HCT116 (cell line): ENCODE measurements around the gene SPEN. TPM values are rescaled to one million over a fixed set of nuclear protein-coding genes. Genes with fewer than 3 reads are reported as not detected.
"Not testable (repeated sequence)": the region's sequence is repeated elsewhere in the genome, so short reads cannot be mapped to it uniquely, and the experiment has no call there.

Source experiments
- ATAC-seq: fragments of 200-7000 bp; cut with Tn5 transposase; 2 replicates; pipeline ENCODE4 v1.9.1; 2020; ENCODE audit warnings: mild to moderate bottlenecking, moderate library complexity
- BruUV-seq: library from RNA; stranded (reverse); fragments of 400-500 nt; replicated peaks from 2 replicates; lab custom pipeline; 2021; lab: Mats Ljungman, UMichigan
- CTCF ChIA-PET: fragments of 300-600 bp; sonication (Branson Sonifier 250); formaldehyde crosslinking; loops from one replicate; lab custom pipeline; 2021; ENCODE audit warnings: antibody characterized with exemption; lab: Charles Lee
- POLR2A ChIA-PET: fragments of 300-600, 350-600 bp; sonication (Branson Sonifier 250); formaldehyde crosslinking; loops from one replicate; lab custom pipeline; 2021; ENCODE audit warnings: antibody characterized with exemption; lab: Charles Lee
- RAD21 ChIA-PET, 2 experiments: fragments of 300-600 bp; sonication (Branson Sonifier 250); formaldehyde crosslinking; loops; one replicate each; lab custom pipeline; 2023; ENCODE audit warnings: low total read pairs in 2 of 2; ENCODE audit not compliant: uncharacterized antibody in 2 of 2, unreplicated experiment in 2 of 2, low non-redundant PET in 1 of 2; lab: Charles Lee
- DNase-seq: peaks from one replicate; pipeline ENCODE4 v3.0.0-alpha.2; 2010; ENCODE audit warnings: low read depth, low spot score
- H2AFZ ChIP-seq: fragments of 200-600 bp; shearing (Covaris generic), sonication (generic); 2 replicates; pipeline ENCODE4 v1.6.1; 2017; ENCODE audit warnings: low read depth, mixed run types, mixed read lengths, antibody characterized with exemption, low read length; ENCODE audit not compliant: poor library complexity, severe bottlenecking
- H3K27ac ChIP-seq: 2 replicates; pipeline ENCODE4 v1.5.1; 2012; ENCODE audit warnings: low read depth, low read length
- H3K27me3 ChIP-seq: fragments of 200-600 bp; sonication (generic); 2 replicates; pipeline ENCODE4 v1.6.1; 2016; ENCODE audit warnings: mixed run types, low read length, mixed read lengths; ENCODE audit not compliant: insufficient read depth
- H3K36me3 ChIP-seq, 2 experiments: fragments of 200-500 bp in 1 of 2; fragments of 200-600 bp in 1 of 2; sonication (Bioruptor generic) in 1 of 2; sonication (generic) in 1 of 2; 2 replicates each; pipeline versions ENCODE4 v1.5.1 to v1.6.1; 2014 to 2016; ENCODE audit warnings: low read length in 2 of 2, inconsistent platforms in 1 of 2, mixed read lengths in 1 of 2, mixed run types in 1 of 2; ENCODE audit not compliant: insufficient read depth in 2 of 2, control insufficient read depth in 1 of 2
- H3K4me1 ChIP-seq, 2 experiments: fragments of 200-600 bp in 1 of 2; sonication (generic) in 1 of 2; 2 replicates each; pipeline versions ENCODE4 v1.5.1 to v1.6.1; 2012 to 2017; ENCODE audit warnings: low read length in 2 of 2, inconsistent platforms in 1 of 2, mild to moderate bottlenecking in 1 of 2, mixed read lengths in 1 of 2, mixed run types in 1 of 2, moderate library complexity in 1 of 2; ENCODE audit not compliant: insufficient read depth in 2 of 2, control insufficient read depth in 1 of 2
- H3K4me2 ChIP-seq: fragments of 200-600 bp; sonication (generic); 2 replicates; pipeline ENCODE4 v1.6.1; 2017; ENCODE audit warnings: mixed run types, low read length, mixed read lengths
- H3K4me3 ChIP-seq, 2 experiments: fragments of 200-600 bp in 1 of 2; sonication (generic) in 1 of 2; replicated peaks in 1 of 2; 2 replicates each; pipeline ENCODE4 v1.5.1; 2011 to 2016; ENCODE audit warnings: low read length in 2 of 2, control low read depth in 1 of 2, low read depth in 1 of 2, mild to moderate bottlenecking in 1 of 2, mixed read lengths in 1 of 2, mixed run types in 1 of 2
- H3K79me2 ChIP-seq: fragments of 200-600 bp; sonication (generic); 2 replicates; pipeline ENCODE4 v1.6.1; 2017; ENCODE audit warnings: mild to moderate bottlenecking, mixed run types, low read length, moderate library complexity, mixed read lengths; ENCODE audit not compliant: insufficient read depth
- H3K9ac ChIP-seq: fragments of 200-600 bp; sonication (generic); 2 replicates; pipeline ENCODE4 v1.6.1; 2016; ENCODE audit warnings: low read length, mixed read lengths
- H3K9me2 ChIP-seq: fragments of 200-600 bp; sonication (generic), shearing (Covaris generic); 2 replicates; pipeline ENCODE4 v1.6.1; 2017; ENCODE audit warnings: mixed run types, mild to moderate bottlenecking, moderate library complexity; ENCODE audit not compliant: insufficient read depth
- H3K9me3 ChIP-seq, 2 experiments: fragments of 200-500 bp in 1 of 2; fragments of 200-600 bp in 1 of 2; sonication (Bioruptor generic) in 1 of 2; sonication (generic) in 1 of 2; 2 replicates each; pipeline ENCODE4 v1.6.1; 2014 to 2017; ENCODE audit warnings: low read length in 2 of 2, mixed read lengths in 2 of 2, inconsistent platforms in 1 of 2, low read depth in 1 of 2, mild to moderate bottlenecking in 1 of 2, mixed run types in 1 of 2, moderate library complexity in 1 of 2; ENCODE audit not compliant: control insufficient read depth in 1 of 2, insufficient read depth in 1 of 2
- H4K20me1 ChIP-seq: fragments of 200-600 bp; sonication (generic), shearing (Covaris generic); 2 replicates; pipeline ENCODE4 v1.6.1; 2017; ENCODE audit warnings: mixed run types, mild to moderate bottlenecking, moderate library complexity; ENCODE audit not compliant: insufficient read depth
- CTCF ChIP-seq, 3 experiments: fragments of 200-600 bp in 1 of 3; sonication (generic) in 1 of 3; IDR thresholded peaks in 2 of 3; conservative IDR thresholded peaks in 1 of 3; 2 replicates each; pipeline ENCODE4 v1.5.1; 2012 to 2017; ENCODE audit warnings: low read depth in 2 of 3, low read length in 2 of 3, antibody characterized with exemption in 1 of 3, borderline replicate concordance in 1 of 3, control low read depth in 1 of 3, mild to moderate bottlenecking in 1 of 3, mixed read lengths in 1 of 3, mixed run types in 1 of 3, moderate library complexity in 1 of 3; ENCODE audit not compliant: insufficient read depth in 1 of 3
- EGR1 ChIP-seq: IDR thresholded peaks from 2 replicates; pipeline ENCODE4 v1.6.1; 2012; ENCODE audit warnings: low read depth
- ELF1 ChIP-seq: IDR thresholded peaks from 2 replicates; pipeline ENCODE4 v1.6.1; 2012; ENCODE audit warnings: low read depth, borderline replicate concordance
- EZH2 ChIP-seq: fragments of 200-600 bp; sonication (generic); IDR thresholded peaks from 2 replicates; pipeline ENCODE4 v1.6.1; 2017; ENCODE audit warnings: antibody characterized with exemption, mixed run types
- JUND ChIP-seq: IDR thresholded peaks from 2 replicates; pipeline ENCODE4 v1.6.1; 2012
- POLR2A ChIP-seq: IDR thresholded peaks from 2 replicates; pipeline ENCODE4 v1.7.0; 2011; ENCODE audit warnings: borderline replicate concordance; ENCODE audit not compliant: insufficient read depth, insufficient read length; ENCODE audit errors: extremely low read depth
- SIN3A ChIP-seq: IDR thresholded peaks from 2 replicates; pipeline ENCODE4 v1.6.1; 2012; ENCODE audit warnings: low read depth
- TCF7L2 ChIP-seq: IDR thresholded peaks from 2 replicates; pipeline ENCODE4 v1.7.0; 2011; ENCODE audit warnings: borderline replicate concordance, inconsistent platforms; ENCODE audit not compliant: insufficient read depth, insufficient read length; ENCODE audit errors: extremely low read depth
- YY1 ChIP-seq: IDR thresholded peaks from 2 replicates; pipeline ENCODE4 v1.6.1; 2011; ENCODE audit warnings: low read length, low read depth, moderate library complexity, mild to moderate bottlenecking; ENCODE audit not compliant: insufficient replicate concordance; ENCODE audit errors: extremely low read depth
- ZFX ChIP-seq: fragments of 450-650 bp; IDR thresholded peaks from 2 replicates; pipeline ENCODE4 v1.6.1; 2017
- intact Hi-C: fragments of 100-400 bp; cut with micrococcal nuclease; formaldehyde crosslinking; loops from 2 replicates; pipeline ENCODE4 v1.10.0; 2022
- total RNA-seq: library from RNA; stranded (reverse); gene quantifications from one replicate; pipeline ENCODE4 v1.2.1, GENCODE V29; 2021; ENCODE audit not compliant: unreplicated experiment
- TF ChIP-seq, protein P1 (sequence below): IDR thresholded peaks from 2 replicates; pipeline ENCODE4 v1.6.1; 2012

The SPEN gene
- total RNA-seq, 1 experiment from 2014 or later = 58.6 TPM

DNA sequence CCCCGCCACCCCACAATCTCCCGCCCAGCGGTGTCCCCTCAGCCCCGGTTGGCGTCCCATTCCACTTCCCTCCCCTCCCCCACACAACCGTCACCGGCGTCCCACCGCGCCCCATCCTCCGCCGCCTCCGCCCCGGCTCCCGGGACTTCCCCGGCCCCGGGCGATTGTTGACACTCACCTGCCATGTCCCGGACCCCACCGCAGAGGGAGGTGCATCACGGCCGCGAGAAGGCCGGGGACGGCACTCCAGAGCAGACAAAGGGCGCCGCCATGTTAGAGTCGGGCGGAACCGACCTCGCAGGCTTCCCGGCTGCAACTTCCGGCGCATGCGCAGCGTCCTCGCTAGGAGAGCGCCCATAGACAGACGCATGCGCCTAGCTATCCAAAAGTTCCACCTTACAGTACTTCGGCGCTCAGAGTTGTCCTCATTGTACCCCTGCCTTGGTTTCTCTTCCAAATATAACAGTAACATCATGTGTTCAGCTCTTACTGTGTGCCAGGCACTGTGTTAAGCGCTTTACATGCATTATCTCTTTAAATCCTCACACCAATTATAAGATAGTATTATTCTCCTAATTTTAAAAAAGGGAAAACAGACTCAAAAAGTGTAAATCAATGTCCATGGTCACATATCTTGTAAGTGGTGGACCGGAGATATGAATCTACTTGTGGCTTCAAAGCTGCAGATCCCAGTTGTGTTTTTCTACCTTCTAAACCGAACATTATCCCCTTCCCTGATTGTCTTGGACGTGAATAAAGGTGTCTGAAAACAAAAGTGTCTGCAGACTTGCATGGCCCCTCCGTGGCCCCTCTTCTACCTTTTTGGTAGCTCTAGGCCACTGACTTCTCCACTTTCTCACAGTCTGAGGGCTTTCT, 128.5 kb downstream of the SPEN start, which contains the start of gene ZBTB17:
Gene ZBTB17 (minus strand): TSS at position 297 of the 876 bp plus-strand sequence. CDS start 27,606 bp downstream, outside the sequence.
- peak; percentile 86 for DNase-seq
- intact Hi-C loops = no loop called here
- peak; percentile 90 for ATAC-seq
- Histone ChIP-seq H3K27ac (peak within 1 kb of the TSS; percentile 61), H3K9ac (peak within 1 kb of the TSS; percentile 75), H3K4me1 (peaks cover 8 to 16% of the 10 kb centered on the region in 2 experiments; a peak in 3 of 4 replicates), H3K9me2 (no peaks in the 10 kb centered on the region), H4K20me1 (no peaks in the 10 kb centered on the region), H3K9me3 (no peaks in the 10 kb centered on the region), H3K36me3 (peaks cover 2 to 3% of the 10 kb centered on the region in 2 experiments; a peak in 1 of 4 replicates), H3K4me2 (peak within 1 kb of the TSS; percentile 97), H3K79me2 (peaks cover 18% of the 10 kb centered on the region), H3K27me3 (no peaks in the 10 kb centered on the region), H2AFZ (peak within 1 kb of the TSS; percentile 82), H3K4me3 (peak within 1 kb of the TSS; percentile 81)
- POLR2A ChIA-PET = interaction anchor here (1.0 kb wide), 1 partner anchor 128 kb away, joined by 3 read pairs; the partner anchor contains the start of gene SPEN
- no TSS peak for BruUV-seq
- CTCF ChIA-PET = interaction anchor here (1.3 to 2.2 kb wide), 3 partner anchors 19 to 181 kb away, joined by 4 to 6 read pairs (median 4); no protein-coding TSS in a partner anchor
- RAD21 ChIA-PET = no interaction called here
- TF ChIP-seq POLR2A (peak; percentile 76), TCF7L2 (peak; percentile 17), ELF1 (peak; percentile 97), EGR1 (peak; percentile 66; the same call in 1 of the 2 replicates), SIN3A (0 out of 2 replicates have a peak, but pooled peaks have one; percentile 41), YY1 (peak; percentile 99), ZFX (peak; percentile 49), EZH2 (no peak), CTCF (IDR thresholded peaks at IDR 0.05 in 2 of 3, conservative IDR thresholded peaks at IDR 0.05 in 1 of 3; ENCODE audit: borderline replicate concordance in 1 of 3, insufficient read depth in 1 of 3, low read depth in 2 of 3, low read length in 2 of 3) (no peak), JUND (no peak)
- TF ChIP-seq, protein P1, sequence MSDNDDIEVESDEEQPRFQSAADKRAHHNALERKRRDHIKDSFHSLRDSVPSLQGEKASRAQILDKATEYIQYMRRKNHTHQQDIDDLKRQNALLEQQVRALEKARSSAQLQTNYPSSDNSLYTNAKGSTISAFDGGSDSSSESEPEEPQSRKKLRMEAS = no peak; the same call in 1 of the 2 replicates

DNA sequence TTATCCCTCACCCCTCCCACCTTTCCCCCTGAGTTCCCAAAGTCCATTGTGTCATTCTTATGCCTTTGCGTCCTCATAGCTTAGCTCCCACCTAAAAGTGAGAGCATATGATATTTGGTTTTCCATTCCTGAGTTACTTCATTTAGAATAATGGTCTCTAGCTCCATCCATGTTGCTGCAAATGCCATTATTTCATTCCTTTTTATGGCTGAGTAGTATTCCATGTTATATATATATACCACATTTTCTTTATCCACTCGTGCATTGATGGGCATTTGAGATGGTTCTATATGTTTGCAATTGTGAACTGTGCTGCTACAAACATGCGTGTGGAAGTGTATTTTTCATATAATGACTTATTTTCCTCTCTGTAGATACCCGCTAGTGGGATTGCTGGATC, 130.4 kb downstream of the SPEN start:
- H3K27ac ChIP-seq, H3K4me2 ChIP-seq, ATAC-seq, H3K79me2 ChIP-seq, H3K9ac ChIP-seq, CTCF ChIA-PET, DNase-seq, H4K20me1 ChIP-seq, intact Hi-C loops, H3K27me3 ChIP-seq, BruUV-seq, H3K36me3 ChIP-seq, H3K9me3 ChIP-seq, H2AFZ ChIP-seq, RAD21 ChIA-PET, H3K4me3 ChIP-seq, H3K9me2 ChIP-seq, POLR2A ChIA-PET: not testable (repeated sequence)
- H3K4me1 ChIP-seq = peaks cover 8 to 16% of the 10 kb centered on the region in 2 experiments; a peak in 3 of 4 replicates
